ENCODE measurements around the gene EEFSEC. TPM values are rescaled to one million over a fixed set of nuclear protein-coding genes. Genes with fewer than 3 reads are reported as not detected.

EEFSEC gene
- total and polyA plus RNA-seq, 2 experiments from 2014 or later, result 26.7 to 47.9 TPM

DNA sequence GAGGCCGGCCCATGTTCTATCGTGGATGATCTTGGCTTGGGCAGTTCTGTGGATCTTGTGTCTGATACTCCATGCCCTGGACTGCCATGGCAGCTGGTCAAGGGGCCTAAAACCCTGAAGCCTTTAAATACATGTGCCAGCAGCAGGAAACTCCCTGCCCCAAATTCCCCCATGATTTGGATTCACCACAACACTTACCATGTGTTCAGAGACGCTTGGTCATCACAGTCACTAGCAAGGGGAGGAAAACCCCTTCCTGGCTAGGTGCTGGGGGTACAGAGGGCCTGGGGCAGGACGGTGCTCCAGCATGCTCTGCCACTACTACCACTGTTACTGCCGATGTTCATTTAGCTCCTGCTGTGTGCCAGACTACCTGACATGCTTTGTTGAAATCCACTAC is 219.0 kb downstream of the EEFSEC start:
- H3K36me3 ChIP-seq, result no peaks in the 10 kb centered on the region
- no peaks in the 10 kb centered on the region for H3K27me3 ChIP-seq
- H3K4me1 ChIP-seq (ENCODE audit: low read depth), result no peaks in the 10 kb centered on the region
- no peak for DNase-seq (ENCODE audit: low read depth in 1 of 2, low spot score in 1 of 2)
- TF ChIP-seq, protein P1, sequence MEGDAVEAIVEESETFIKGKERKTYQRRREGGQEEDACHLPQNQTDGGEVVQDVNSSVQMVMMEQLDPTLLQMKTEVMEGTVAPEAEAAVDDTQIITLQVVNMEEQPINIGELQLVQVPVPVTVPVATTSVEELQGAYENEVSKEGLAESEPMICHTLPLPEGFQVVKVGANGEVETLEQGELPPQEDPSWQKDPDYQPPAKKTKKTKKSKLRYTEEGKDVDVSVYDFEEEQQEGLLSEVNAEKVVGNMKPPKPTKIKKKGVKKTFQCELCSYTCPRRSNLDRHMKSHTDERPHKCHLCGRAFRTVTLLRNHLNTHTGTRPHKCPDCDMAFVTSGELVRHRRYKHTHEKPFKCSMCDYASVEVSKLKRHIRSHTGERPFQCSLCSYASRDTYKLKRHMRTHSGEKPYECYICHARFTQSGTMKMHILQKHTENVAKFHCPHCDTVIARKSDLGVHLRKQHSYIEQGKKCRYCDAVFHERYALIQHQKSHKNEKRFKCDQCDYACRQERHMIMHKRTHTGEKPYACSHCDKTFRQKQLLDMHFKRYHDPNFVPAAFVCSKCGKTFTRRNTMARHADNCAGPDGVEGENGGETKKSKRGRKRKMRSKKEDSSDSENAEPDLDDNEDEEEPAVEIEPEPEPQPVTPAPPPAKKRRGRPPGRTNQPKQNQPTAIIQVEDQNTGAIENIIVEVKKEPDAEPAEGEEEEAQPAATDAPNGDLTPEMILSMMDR (IDR thresholded peaks at IDR 0.05; ENCODE audit: low read depth, low read length), result no peak
- no peak overlapping the region for H3K27ac ChIP-seq
- H3K9me3 ChIP-seq (ENCODE audit: low read depth), result no peaks in the 10 kb centered on the region
- no peak overlapping the region for H3K4me3 ChIP-seq

DNA sequence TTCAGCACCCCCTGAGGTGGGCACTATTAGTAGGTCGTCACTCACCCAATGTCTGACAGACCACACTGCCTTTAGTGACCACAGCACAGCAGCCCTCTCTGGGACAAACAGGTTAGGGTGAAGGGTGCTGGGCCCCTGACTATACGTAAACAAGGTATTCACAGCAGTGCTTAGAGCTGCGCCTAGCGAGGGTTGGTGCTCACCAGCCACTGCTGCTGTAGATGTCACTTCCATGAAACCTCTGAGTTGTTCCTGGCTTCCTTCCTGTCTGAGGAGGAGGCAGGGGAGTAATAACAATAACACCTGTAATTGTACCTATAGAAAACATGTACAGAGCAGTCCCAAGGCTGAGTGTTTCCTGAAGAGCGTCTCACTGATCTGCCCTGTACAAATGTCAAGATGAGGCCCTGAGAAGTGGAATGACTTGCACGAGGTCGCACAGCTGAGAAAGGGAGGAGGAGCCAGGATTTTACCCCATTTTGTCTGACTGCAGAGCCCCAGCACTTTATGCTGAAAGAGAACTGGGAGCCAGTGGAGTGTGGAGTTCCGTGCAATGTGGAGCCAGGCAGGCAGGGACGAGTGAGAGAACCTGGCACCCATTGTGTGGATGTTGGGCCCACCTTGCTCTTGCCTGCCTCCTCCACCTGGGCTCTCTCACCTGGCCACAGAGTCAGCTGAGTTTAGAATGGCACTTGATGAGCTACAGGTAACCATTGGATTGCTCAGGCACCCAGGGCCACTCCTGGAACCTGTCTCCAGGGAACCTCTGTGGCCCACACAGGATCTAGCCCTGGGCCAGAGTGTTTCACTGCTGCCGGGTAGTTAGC is 219.6 kb downstream of the EEFSEC start:
- Histone ChIP-seq H3K4me3 (no peak overlapping the region), H3K4me1 (ENCODE audit: low read depth) (no peaks in the 10 kb centered on the region), H3K36me3 (no peaks in the 10 kb centered on the region), H3K27ac (no peak overlapping the region), H3K9me3 (ENCODE audit: low read depth) (no peaks in the 10 kb centered on the region), H3K27me3 (no peaks in the 10 kb centered on the region)
- TF ChIP-seq, protein P1 (IDR thresholded peaks at IDR 0.05; ENCODE audit: low read depth, low read length), result no peak
- no peak for DNase-seq (ENCODE audit: low read depth in 1 of 2, low spot score in 1 of 2)

DNA sequence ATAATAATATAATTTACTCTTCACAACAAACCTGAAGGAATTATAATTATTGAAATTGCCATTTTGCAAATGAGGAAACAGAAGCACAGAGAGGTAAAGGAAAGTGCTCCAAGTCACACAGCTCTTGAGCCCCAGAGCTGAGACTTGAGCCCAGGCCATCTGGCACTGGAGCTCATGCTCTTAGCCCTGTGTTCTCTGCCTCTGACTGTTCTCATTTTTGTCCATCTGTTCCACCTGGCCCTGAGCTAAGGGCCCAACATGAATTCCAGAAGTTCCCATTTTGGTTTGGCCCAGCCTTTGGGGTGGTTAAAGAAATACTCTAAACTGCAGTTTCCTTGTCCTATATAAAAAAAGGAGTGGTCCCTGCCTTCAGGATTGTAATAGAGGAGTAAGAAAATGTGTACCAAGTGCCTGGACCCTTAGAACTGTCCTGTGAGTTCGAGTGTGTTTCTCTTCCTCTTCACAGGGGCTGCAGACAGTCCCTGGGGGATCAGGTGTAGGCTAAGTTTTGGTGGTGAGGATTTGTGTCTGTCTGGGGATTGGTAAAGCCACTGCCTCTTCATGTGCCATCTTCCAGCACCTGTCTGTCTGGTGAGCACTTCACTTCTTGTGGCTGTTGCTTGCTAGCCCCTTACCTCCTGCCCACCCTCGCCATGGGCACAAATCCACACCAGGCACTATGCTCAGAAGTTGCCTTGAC is 221.6 kb downstream of the EEFSEC start:
- DNase-seq (ENCODE audit: low read depth in 1 of 2, low spot score in 1 of 2), result no peak
- Histone ChIP-seq H3K27ac (no peak overlapping the region), H3K4me1 (ENCODE audit: low read depth) (peaks cover 10% of the 10 kb centered on the region), H3K36me3 (no peaks in the 10 kb centered on the region), H3K9me3 (ENCODE audit: low read depth) (no peaks in the 10 kb centered on the region), H3K4me3 (no peak overlapping the region), H3K27me3 (no peaks in the 10 kb centered on the region)
- TF ChIP-seq, protein P1 (IDR thresholded peaks at IDR 0.05; ENCODE audit: low read depth, low read length), result no peak

DNA sequence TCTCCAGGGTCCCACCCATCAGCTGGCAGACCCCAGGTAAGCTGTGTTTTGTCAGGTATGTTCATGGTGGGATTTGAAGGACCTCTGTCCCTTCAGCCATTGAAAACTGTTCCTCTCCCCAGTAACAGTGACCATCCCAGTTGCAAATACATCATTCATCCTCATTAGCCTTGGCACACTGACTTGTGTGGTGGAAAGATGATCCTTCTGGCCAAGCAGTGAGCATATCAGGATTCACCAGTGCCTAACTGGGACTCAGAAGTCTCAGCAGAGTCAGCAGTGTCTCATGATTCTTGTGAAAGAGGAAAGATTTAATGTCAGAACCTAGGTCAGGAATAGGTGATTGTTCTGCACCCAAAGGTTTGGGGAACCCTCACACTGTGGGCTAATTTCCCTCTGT is 223.2 kb downstream of the EEFSEC start:
- no peak for DNase-seq (ENCODE audit: low read depth in 1 of 2, low spot score in 1 of 2)
- Histone ChIP-seq H3K27ac (no peak overlapping the region), H3K4me1 (ENCODE audit: low read depth) (peaks cover 15% of the 10 kb centered on the region), H3K9me3 (ENCODE audit: low read depth) (no peaks in the 10 kb centered on the region), H3K27me3 (no peaks in the 10 kb centered on the region), H3K36me3 (no peaks in the 10 kb centered on the region), H3K4me3 (no peak overlapping the region)
- TF ChIP-seq, protein P1 (IDR thresholded peaks at IDR 0.05; ENCODE audit: low read depth, low read length), result no peak

DNA sequence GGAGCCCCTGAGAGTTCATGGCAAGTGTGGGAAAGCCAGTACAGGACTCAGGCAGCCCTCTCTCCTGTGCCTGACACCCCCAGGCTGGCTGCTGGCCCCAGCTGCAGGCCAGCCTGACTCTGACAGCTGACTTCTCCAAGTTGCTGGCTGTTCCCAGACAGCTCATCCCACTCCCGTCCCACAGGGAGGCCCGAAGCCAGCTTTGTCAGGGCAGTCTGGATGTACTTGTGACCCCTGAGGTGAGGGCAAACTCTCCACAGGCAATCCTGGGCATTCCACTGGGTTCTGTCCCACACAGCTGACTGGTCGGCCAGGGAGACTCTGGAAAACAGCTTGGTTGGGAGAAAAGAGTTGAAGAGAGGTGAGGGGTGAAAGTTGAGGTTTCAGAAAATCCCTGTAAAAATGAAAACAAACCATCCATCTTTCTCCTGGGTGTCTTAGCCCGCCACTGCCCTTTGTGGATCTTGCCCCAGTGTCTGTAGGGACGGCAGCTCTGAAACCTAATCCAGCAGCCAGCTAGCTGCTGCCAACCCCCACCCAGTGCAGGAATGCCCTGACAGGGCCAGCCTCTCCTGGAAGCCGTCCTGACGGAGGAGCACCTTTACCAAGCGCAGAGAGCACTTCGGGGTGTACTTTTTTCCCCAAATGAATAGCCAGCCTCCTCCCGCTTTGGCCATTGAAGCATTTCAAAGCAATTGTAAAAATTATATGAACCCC is 225.5 kb downstream of the EEFSEC start:
- H3K9me3 ChIP-seq (ENCODE audit: low read depth), result no peaks in the 10 kb centered on the region
- no peaks in the 10 kb centered on the region for H3K27me3 ChIP-seq
- peak overlapping the region; percentile 54 for H3K27ac ChIP-seq
- no peaks in the 10 kb centered on the region for H3K36me3 ChIP-seq
- DNase-seq (ENCODE audit: low read depth in 1 of 2, low spot score in 1 of 2), result peak in 1 of 2 donors; percentile 38
- no peak overlapping the region for H3K4me3 ChIP-seq
- peaks cover 29% of the 10 kb centered on the region for H3K4me1 ChIP-seq (ENCODE audit: low read depth)
- TF ChIP-seq, protein P1 (IDR thresholded peaks at IDR 0.05; ENCODE audit: low read depth, low read length), result no peak

Measured in cardiac muscle cell (in vitro differentiated cells and primary cell).